Esophagus squamous epithelium (tissue), 4 donors: Measurements from ENCODE around the gene SLC39A5.

Source experiments
- CTCF ChIP-seq, 6 experiments: fragments of 450-650 bp in 4 of 6; fragments of 200-600 bp in 2 of 6; sonication (generic) in 2 of 6; IDR thresholded peaks; one replicate each; pipeline ENCODE4 v1.5.1; 2016 to 2019; ENCODE audit warnings: antibody characterized with exemption in 6 of 6, mild to moderate bottlenecking in 4 of 6, moderate library complexity in 4 of 6
- POLR2A ChIP-seq, 4 donors: fragments of 450-650 bp; IDR thresholded peaks; one replicate each; pipeline ENCODE4 v1.6.1; 2017; ENCODE audit warnings: antibody characterized with exemption in 4 of 4, mild to moderate bottlenecking in 4 of 4, moderate library complexity in 3 of 4

- TF ChIP-seq CTCF (IDR thresholded peaks at IDR 0.05): no peak
- no peak for TF ChIP-seq POLR2A (IDR thresholded peaks at IDR 0.05)
Observed at GRCh38 chr12:56219840-56220239, 10.0 kb upstream of the SLC39A5 start.
